EL (cell line): ENCODE results near the gene TBC1D22A.
A peak's percentile ranks its signal among the peaks of the same experiment; 100 is the strongest.
"Not testable (repeated sequence)": the region's sequence is repeated elsewhere in the genome, so short reads cannot be mapped to it uniquely, and the experiment has no call there.

ENCODE experiments used
- DNase-seq: peaks from one replicate; pipeline ENCODE4 v3.0.0-alpha.2; 2016

Gene TBC1D22A

GRCh38 chr22:46762238-46763050 is at the start of gene TBC1D22A:
TBC1D22A (plus strand) TSS chr22:46762650; CDS start chr22:46762787, 137 bp downstream.
- peak; percentile 93 for DNase-seq

- peak; percentile 14 for DNase-seq
Observed at GRCh38 chr22:46714550-46714949, 47.9 kb upstream of the TBC1D22A start.

GRCh38 chr22:46719921-46720320 is 42.5 kb upstream of the TBC1D22A start:
- DNase-seq = no peak

DNA sequence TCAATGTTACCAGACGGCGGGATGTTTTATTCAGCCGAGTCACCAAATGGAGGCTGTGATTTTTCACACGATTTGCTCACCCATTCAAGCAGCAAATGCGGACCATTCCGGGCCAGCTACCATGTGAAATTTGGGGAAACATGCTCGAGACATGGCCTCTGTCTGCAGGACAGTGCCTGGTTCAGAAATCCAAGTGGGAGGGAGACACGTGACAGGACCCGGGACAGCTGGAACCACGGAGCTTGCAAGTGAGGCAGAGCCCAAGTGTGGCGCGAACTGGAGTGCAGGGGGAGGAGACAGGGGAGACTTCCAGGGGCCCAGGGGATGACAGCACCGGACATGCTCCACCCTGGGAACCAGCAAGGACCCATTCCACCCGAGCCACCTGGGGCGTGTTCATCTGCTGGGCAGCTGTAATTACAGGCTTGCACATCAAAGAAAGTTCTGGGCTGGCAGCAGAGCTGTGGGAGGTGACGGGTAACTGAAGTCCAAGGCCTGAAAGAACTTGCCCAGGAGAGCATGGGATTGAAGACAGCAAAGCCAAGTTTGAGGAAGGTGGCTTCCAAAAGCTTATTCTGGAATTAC is 40.9 kb upstream of the TBC1D22A start:
- no peak for DNase-seq

GRCh38 chr22:46723882-46724281 is 38.6 kb upstream of the TBC1D22A start:
- DNase-seq = no peak

GRCh38 chr22:46725096-46725495 is 37.4 kb upstream of the TBC1D22A start:
- DNase-seq = no peak

DNA sequence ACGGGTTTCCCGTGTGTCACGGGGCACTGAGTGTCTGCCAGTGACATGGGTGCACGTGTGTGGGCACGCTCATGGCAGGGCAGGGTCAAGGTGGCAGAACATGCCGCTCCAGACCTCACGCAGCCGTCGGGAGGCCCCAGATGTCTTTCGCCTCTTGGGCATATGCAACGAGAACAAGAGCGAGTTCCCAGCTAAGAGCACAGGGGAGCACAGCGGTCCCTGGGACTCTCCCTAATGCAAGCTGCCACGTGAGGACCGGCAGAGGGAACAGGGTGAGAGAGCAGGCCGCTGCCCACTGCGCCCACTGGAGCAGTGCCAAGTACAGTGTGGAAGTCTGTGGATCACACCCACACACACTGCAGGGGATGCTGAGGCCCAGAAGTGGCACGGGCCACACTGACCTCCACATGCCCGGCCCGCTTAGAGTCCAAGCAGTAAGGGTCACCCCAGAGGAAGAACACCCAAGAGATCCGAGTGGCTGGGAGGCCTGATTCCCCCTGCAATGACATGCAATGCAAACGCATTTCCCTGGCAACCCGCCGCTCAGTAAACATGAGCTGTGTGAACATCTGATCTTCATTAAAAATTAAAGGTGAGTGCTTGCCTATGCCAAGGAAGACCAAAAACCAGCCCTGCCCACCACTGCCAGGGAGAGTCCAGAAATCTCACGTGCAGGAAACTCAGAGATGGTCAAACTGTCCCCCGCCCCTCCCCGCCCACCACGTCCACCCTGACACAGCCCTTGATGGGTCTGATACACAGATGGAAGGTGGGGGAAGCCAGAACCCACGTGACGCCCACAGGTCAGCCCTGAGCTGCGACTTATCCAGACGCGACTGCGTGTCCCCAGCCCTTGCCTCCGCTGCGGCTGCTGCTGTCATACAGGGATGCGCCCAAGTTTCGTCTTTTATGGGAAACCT is 36.1 kb upstream of the TBC1D22A start:
- DNase-seq = no peak

GRCh38 chr22:46726986-46727317 is 35.5 kb upstream of the TBC1D22A start:
- no peak for DNase-seq

DNA sequence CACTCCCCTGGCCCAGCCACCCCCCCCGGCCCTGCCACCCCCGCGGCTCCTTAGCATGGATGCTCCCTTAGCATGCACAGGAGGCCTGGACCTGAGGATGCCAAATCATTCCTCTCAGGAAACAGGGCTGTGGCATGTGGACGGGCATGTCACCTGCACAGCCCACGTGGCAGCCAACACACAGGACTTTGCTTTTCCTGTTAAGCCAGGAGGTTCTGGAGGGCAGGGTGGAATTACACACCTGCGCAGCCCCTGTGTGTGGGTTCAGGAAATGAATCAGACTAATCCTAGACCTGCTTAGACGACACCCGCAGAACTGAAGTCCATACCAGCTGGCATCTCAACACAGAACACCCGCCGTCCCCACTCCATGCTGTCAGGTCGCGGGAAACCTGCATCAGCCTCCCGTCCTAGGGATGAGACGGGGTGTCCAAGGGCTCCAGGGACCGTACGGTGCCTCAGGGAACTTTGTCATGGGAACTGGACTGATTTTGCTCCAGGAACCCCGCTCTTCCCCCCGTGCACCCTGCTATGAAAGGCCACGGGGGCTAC is 34.6 kb upstream of the TBC1D22A start:
- no peak for DNase-seq

DNA sequence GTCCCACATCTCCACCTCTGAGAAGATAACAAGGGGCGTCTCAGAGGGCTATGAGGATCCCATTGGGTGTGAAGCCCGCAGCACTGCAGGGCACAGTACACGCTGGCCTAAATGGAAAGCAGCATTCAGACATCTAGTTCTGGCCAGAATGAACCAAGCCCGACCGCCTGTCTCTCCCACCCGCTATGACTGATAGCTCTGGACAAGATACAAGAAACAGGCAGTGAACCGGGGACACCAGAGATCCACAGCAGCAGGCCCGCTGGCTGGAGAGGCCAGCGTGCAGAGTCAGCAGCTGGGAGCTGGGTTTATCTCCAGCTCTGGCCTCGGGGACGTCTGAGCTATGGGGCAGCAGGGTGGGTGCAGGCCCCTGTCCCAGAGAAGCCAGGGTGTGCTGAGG is 34.0 kb upstream of the TBC1D22A start:
- no peak for DNase-seq

- DNase-seq = no peak
Observed at GRCh38 chr22:46730568-46731245, 31.7 kb upstream of the TBC1D22A start.

DNA sequence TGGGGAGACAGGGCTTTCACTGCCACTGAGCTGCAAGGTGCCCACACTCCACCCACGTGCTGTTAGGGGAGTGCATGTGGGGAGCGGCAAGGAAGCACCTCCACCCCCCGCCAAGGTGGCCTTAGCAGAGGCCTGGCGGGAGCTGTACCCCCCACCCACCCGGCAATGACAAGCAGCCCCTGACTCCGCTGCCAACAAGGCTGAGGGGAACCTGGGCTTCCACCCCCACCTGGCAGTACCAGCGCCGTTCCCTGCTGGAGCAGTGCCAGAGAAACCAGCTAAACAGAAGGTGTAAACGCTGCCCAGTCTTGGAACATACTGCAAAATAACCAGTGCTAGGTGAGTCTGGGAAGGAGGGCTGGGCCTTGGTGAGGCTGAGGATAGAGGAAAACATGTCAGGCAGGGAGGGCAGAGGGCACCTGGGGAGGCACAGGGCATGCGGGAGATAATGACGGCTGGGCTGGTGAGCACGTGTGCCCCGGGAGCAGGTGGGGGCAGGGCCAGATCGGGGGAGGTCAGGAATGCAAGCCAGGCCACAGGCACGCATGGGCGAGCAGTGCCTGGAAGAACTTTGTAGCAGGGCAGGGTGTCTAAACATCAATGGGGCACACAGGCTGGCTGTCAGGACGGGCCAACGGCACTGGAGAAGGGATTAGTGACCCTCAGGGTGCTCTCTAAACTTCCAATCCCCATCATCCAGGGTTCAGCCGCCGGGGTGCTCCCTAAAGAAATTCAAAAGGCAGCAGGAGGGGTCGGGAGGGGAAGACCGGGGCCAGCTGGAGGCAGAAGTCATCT is 31.0 kb upstream of the TBC1D22A start:
- DNase-seq = peak; percentile 28

DNA sequence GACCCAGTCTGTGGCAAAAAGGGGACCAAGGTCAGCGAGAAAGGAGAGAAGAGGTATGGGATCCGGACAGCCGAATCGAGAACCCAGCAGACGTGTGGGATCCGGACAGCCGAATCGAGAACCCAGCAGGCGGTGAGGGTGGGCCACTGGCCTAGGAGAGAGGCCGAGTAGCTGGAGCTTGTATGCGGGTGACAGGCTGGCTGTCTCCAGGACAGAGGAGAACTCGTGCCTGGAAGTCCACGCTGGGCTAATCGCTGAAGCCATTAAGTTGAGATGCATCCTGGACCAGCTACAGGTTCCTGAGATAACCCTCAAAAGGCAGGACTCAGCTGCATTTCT is 30.4 kb upstream of the TBC1D22A start:
- no peak for DNase-seq

- no peak for DNase-seq
Observed at GRCh38 chr22:46732513-46732912, 29.9 kb upstream of the TBC1D22A start.

DNA sequence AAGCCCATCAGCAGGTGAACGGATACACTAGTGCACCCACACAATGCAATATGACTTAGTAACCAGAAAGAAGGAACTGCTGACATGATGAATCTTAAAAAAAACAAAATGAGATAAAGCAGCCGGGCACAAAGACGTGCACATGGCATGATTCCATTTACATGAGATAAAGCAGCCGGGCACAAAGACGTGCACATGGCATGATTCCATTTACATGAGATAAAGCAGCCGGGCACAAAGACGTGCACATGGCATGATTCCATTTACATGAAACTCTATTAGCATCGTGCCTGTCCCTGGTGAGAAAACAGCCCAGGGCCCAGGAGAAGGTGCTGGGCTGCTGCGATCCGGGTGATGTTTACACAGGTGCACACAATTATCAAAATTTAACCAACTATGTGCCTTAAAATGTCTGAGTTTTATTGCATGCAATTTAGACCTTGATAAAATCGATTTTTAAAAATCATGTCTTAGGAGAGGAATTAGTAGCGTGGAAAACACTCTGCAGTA is 28.2 kb upstream of the TBC1D22A start:
- not testable (repeated sequence) for DNase-seq

- no peak for DNase-seq
Observed at GRCh38 chr22:46734830-46735453, 27.5 kb upstream of the TBC1D22A start.

DNA sequence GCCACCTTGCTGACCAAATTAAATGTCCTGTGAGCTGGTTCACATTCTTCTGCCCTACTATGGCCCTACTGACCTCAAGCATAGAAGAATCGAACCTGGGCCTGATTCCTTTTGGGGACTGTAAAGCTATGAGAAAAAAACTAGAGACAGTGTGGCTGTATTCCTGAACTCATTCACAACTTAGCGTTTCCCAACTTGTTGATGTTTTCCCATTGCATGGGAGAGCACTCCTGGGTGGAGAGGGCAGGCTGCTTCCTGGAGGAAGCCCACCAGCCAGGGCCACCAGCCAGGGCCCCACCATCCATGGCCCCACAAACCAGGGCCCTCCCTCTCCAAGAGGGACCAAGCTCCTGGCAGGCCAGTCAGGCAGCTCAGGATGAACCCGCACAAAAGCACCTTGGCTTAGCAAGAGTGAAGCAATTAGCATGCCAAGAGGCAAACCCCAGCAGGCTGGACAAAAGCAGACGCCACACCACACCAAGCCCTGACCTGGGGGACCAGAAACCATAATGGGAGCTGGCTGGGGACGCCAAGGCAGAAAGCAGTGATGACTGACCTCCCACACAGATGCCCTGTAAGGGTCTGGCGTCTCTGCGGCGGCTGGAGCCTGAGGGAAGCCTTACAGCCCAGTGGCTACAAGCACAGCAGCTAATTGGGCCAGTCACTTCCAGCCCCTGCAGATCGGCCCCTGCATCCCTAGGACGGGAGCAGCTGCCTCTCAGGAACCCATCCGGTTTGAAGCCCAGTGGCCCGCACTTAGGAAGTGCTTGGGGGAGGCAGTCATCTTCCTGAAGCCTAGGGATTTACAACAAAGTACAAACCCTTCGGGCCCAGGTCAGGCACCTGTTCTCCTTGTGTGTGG is 26.5 kb upstream of the TBC1D22A start:
- peak; percentile 18 for DNase-seq

DNA sequence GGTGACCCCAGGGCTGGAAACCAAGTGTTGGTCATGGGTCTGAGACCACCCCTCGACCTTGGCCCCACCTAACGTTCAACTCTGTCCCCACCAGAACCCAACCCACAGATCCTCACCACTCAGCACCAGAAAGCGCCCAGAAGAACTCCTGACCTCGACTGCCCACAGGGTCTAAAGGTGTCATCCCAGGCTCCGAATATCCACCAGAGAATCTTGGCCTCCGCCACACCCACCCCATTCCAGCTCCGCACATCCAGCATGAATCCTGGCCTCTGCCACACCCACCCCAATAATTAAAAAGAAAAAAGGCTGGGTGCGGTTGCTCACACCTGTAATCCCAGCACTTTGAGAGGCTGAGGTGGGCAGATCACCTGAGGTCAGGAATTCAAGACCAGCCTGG is 25.7 kb upstream of the TBC1D22A start:
- no peak for DNase-seq

- DNase-seq = peak; percentile 50
Observed at GRCh38 chr22:46737105-46737975, 25.1 kb upstream of the TBC1D22A start.
